ENCODE measurements around the gene MRPS23. TPM values are rescaled to one million over a fixed set of nuclear protein-coding genes. Genes with fewer than 3 reads are reported as not detected.

MRPS23 gene
- total and polyA plus RNA-seq, 8 donors: 5.8 to 25.4 (median 15.2) TPM

GRCh38 chr17:57875290-57876022 lies 25.6 kb upstream of the MRPS23 start:
- Histone ChIP-seq H3K27me3 (no peaks in the 10 kb centered on the region), H3K9me3 (no peaks in the 10 kb centered on the region), H3K36me3 (peaks cover 0 to 7% (median 5%) of the 10 kb centered on the region in 3 donors), H3K27ac (peak overlapping the region; percentile 57 to 85 (median 70)), H3K4me1 (peaks cover 0 to 10% (median 8%) of the 10 kb centered on the region in 3 donors), H3K4me3 (no peak overlapping the region)
- TF ChIP-seq, protein P1, sequence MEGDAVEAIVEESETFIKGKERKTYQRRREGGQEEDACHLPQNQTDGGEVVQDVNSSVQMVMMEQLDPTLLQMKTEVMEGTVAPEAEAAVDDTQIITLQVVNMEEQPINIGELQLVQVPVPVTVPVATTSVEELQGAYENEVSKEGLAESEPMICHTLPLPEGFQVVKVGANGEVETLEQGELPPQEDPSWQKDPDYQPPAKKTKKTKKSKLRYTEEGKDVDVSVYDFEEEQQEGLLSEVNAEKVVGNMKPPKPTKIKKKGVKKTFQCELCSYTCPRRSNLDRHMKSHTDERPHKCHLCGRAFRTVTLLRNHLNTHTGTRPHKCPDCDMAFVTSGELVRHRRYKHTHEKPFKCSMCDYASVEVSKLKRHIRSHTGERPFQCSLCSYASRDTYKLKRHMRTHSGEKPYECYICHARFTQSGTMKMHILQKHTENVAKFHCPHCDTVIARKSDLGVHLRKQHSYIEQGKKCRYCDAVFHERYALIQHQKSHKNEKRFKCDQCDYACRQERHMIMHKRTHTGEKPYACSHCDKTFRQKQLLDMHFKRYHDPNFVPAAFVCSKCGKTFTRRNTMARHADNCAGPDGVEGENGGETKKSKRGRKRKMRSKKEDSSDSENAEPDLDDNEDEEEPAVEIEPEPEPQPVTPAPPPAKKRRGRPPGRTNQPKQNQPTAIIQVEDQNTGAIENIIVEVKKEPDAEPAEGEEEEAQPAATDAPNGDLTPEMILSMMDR (IDR thresholded peaks at IDR 0.05): peak in 1 of 4 donors; percentile 18
- DNase-seq: peak in 5 of 6 donors; percentile 54 to 88 (median 72)
- peak; percentile 66 to 84 (median 84) for ATAC-seq
- intact Hi-C loops (cut with DNase I): no loop called here
- WGBS, 2 donors: 50 to 56% methylated on average over 10 of the region's 10 CpGs
- no peak for FAIRE-seq

GRCh38 chr17:57874434-57875289 lies 24.8 kb upstream of the MRPS23 start:
- intact Hi-C loops (cut with DNase I): no loop called here
- Histone ChIP-seq H3K36me3 (peaks cover 0 to 7% (median 5%) of the 10 kb centered on the region in 3 donors), H3K27me3 (no peaks in the 10 kb centered on the region), H3K4me1 (peaks cover 0 to 10% (median 8%) of the 10 kb centered on the region in 3 donors), H3K9me3 (no peaks in the 10 kb centered on the region), H3K27ac (peak overlapping the region; percentile 57 to 85 (median 70)), H3K4me3 (no peak overlapping the region)
- DNase-seq: peak in 3 of 6 donors; percentile 41 to 78 (median 51)
- no peak for FAIRE-seq
- 74 to 76% methylated on average over 30 to 33 of the region's 33 CpGs for WGBS, 2 donors
- peak in 3 of 4 donors; percentile 43 to 68 (median 52) for ATAC-seq
- TF ChIP-seq, protein P1 (IDR thresholded peaks at IDR 0.05): no peak

- intact Hi-C loops (cut with DNase I): no loop called here
- H3K9me3 ChIP-seq: no peaks in the 10 kb centered on the region
- 78 to 81% methylated on average over 7 of the region's 7 CpGs for WGBS, 2 donors
- peaks cover 3 to 16% (median 6%) of the 10 kb centered on the region in 3 donors for H3K4me1 ChIP-seq
- ATAC-seq: no peak
- DNase-seq: no peak
- H3K27me3 ChIP-seq: no peaks in the 10 kb centered on the region
- H3K4me3 ChIP-seq: no peak overlapping the region
- no peak for FAIRE-seq
- TF ChIP-seq, protein P1 (IDR thresholded peaks at IDR 0.05): no peak
- peak overlapping the region in 3 of 4 donors; percentile 65 to 85 (median 76) for H3K27ac ChIP-seq
- peaks cover 0 to 5% (median 4%) of the 10 kb centered on the region in 3 donors for H3K36me3 ChIP-seq
Observed at GRCh38 chr17:57874058-57874419, 24.2 kb upstream of the MRPS23 start.

- Histone ChIP-seq H3K9me3 (no peaks in the 10 kb centered on the region), H3K4me3 (no peak overlapping the region), H3K4me1 (peaks cover 3 to 22% (median 7%) of the 10 kb centered on the region in 3 donors), H3K27me3 (no peaks in the 10 kb centered on the region), H3K27ac (peak overlapping the region in 2 of 4 donors; percentile 65 to 76), H3K36me3 (no peaks in the 10 kb centered on the region)
- intact Hi-C loops (cut with DNase I): no loop called here
- TF ChIP-seq, protein P1 (IDR thresholded peaks at IDR 0.05): no peak
- DNase-seq: peak in 1 of 6 donors; percentile 38
- no peak for ATAC-seq
- WGBS, 2 donors: 90 to 94% methylated on average over 15 to 16 of the region's 16 CpGs
- no peak for FAIRE-seq
Observed at GRCh38 chr17:57873261-57874057, 23.6 kb upstream of the MRPS23 start.

Data from pancreas (tissue), 10 donors.